K562 (cell line): ENCODE measurements around the gene MYO15B. TPM values are rescaled to one million over a fixed set of nuclear protein-coding genes. Genes with fewer than 3 reads are reported as not detected.

Experiments
- AFF4 ChIP-seq: sonication (generic); formaldehyde crosslinking; IDR thresholded peaks from 2 replicates; pipeline ENCODE4 v1.8.0; 2023; ENCODE audit warnings: mild to moderate bottlenecking, missing genetic modification reagents
- BRD9 ChIP-seq: fragments of 450-650 bp; IDR thresholded peaks from 2 replicates; pipeline ENCODE4 v1.6.1; 2018; ENCODE audit warnings: low read depth; ENCODE audit not compliant: partially characterized antibody
- E2F1 ChIP-seq: sonication (generic); formaldehyde crosslinking; IDR thresholded peaks from 2 replicates; pipeline ENCODE4 v1.8.1; 2023; ENCODE audit warnings: mild to moderate bottlenecking, missing genetic modification reagents, moderate library complexity
- ELF1 ChIP-seq: fragments of 200-800 bp; sonication (Bioruptor generic); IDR thresholded peaks from 2 replicates; pipeline ENCODE4 v1.6.1; 2016; ENCODE audit warnings: missing genetic modification characterization, missing compliant biosample characterization
- EZH2 ChIP-seq: IDR thresholded peaks from 2 replicates; pipeline ENCODE4 v1.6.1; 2012; ENCODE audit warnings: low read depth, mild to moderate bottlenecking, inconsistent platforms, low read length, borderline replicate concordance
- KAT2B ChIP-seq: IDR thresholded peaks from one replicate; pipeline ENCODE4 v1.6.1; 2012; ENCODE audit warnings: low read depth, mild to moderate bottlenecking, control low read depth, inconsistent platforms, low read length, moderate library complexity
- MAZ ChIP-seq, 2 experiments: fragments of 450-650 bp in 1 of 2; sonication (generic) in 1 of 2; formaldehyde crosslinking; IDR thresholded peaks in 1 of 2; conservative IDR thresholded peaks in 1 of 2; 2 replicates each; pipeline versions ENCODE4 v1.4.0 to v1.5.0; 2020; ENCODE audit warnings: mild to moderate bottlenecking in 1 of 2, missing genetic modification reagents in 1 of 2
- PATZ1 ChIP-seq: fragments of 250-450 bp; sonication (Bioruptor Pico); IDR thresholded peaks from 2 replicates; pipeline ENCODE4 v1.5.0; 2020; ENCODE audit warnings: mild to moderate bottlenecking, borderline replicate concordance
- PCBP1 ChIP-seq: fragments of 200-400 bp; formaldehyde crosslinking; IDR thresholded peaks from 2 replicates; pipeline ENCODE4 v1.6.1; 2018; ENCODE audit warnings: mild to moderate bottlenecking, low read depth, low read length; ENCODE audit not compliant: poor library complexity, severe bottlenecking
- POU5F1 ChIP-seq: fragments of 150-350 bp; IDR thresholded peaks from 2 replicates; pipeline ENCODE4 v1.6.1; 2014; ENCODE audit warnings: borderline replicate concordance, low read length, low read depth, mild to moderate bottlenecking; ENCODE audit not compliant: partially characterized antibody
- RFX5 ChIP-seq: IDR thresholded peaks from 2 replicates; pipeline ENCODE4 v1.6.1; 2011; ENCODE audit warnings: low read depth, mild to moderate bottlenecking, improper control_type of control experiment, low read length
- SOX6 ChIP-seq: fragments of 450-650 bp; IDR thresholded peaks from 2 replicates; pipeline ENCODE4 v1.6.1; 2014; ENCODE audit warnings: mild to moderate bottlenecking
- ZBTB17 ChIP-seq: fragments of 450-650 bp; formaldehyde crosslinking; IDR thresholded peaks from 2 replicates; pipeline ENCODE4 v1.4.0; 2020; ENCODE audit warnings: mild to moderate bottlenecking
- ZBTB2 ChIP-seq: fragments of 450-650 bp; IDR thresholded peaks from 2 replicates; pipeline ENCODE4 v1.6.1; 2016; ENCODE audit warnings: antibody characterized with exemption
- ZNF280B ChIP-seq: fragments of 250-450 bp; sonication (Bioruptor Pico); IDR thresholded peaks from 2 replicates; pipeline ENCODE4 v1.5.1; 2021; ENCODE audit warnings: mild to moderate bottlenecking
- ZNF780A ChIP-seq: fragments of 250-450 bp; sonication (Bioruptor Pico); IDR thresholded peaks from 2 replicates; pipeline ENCODE4 v1.5.0; 2021; ENCODE audit warnings: mild to moderate bottlenecking
- polyA plus RNA-seq, 8 experiments: library from polyadenylated mRNA; depleted of rRNA in 4 of 8; stranded (reverse) in 5 of 8; unstranded in 3 of 8; fragments of >200 nt; fragmentation: Nextera tagmentation in 2 of 8; fragmentation: Illumina TruSeq in 1 of 8; extraction: Ambion mirVana in 2 of 8; extraction: Trizol in 1 of 8; gene quantifications; 2 replicates each; pipeline versions ENCODE4 v1.2.1 to v1.2.3, GENCODE V29; 2011 to 2014; ENCODE audit warnings: inconsistent platforms in 1 of 8, missing spikeins in 1 of 8
- total RNA-seq, 7 experiments: library from RNA; depleted of rRNA in 6 of 7; stranded (reverse); fragments of >200 nt in 6 of 7; fragmentation: Illumina TruSeq in 2 of 7; extraction: Trizol in 2 of 7; gene quantifications; 2 replicates each; pipeline versions ENCODE4 v1.2.1 to v1.2.3, GENCODE V29; 2011 to 2021; ENCODE audit warnings: low replicate concordance in 1 of 7

Gene MYO15B
- total and polyA plus RNA-seq, 9 of the 15 experiments (the other 6 are each of a cell fraction or from before 2014, with no cell fraction given), result 0.05 to 3.1 (median 0.83) TPM; not detected in 2

GRCh38 chr17:75666959-75667790 lies 79.6 kb downstream of the MYO15B start, which contains the start of the genes RECQL5 and SAP30BP (continued):
- TF ChIP-seq E2F1 (CRISPR knock-in tag) (peak; percentile 47), SOX6 (no peak), ZNF280B (CRISPR knock-in tag) (no peak), PCBP1 (no peak), POU5F1 (no peak), EZH2 (no peak), AFF4 (CRISPR knock-in tag) (no peak), PATZ1 (CRISPR knock-in tag) (no peak), ZBTB17 (CRISPR knock-in tag) (peak; percentile 53; the same call in 1 of the 2 replicates), ELF1 (tag) (peak; percentile 96), BRD9 (no peak), MAZ (CRISPR knock-in tag; conservative IDR thresholded peaks at IDR 0.05 in 1 of 2, IDR thresholded peaks at IDR 0.05 in 1 of 2) (0 out of 4 replicates have a peak, but pooled peaks of 1 of the 2 experiments have one; percentile 52), RFX5 (no peak), ZBTB2 (no peak), KAT2B (no peak), ZNF780A (CRISPR knock-in tag) (no peak)
